ENCODE data around the gene TBC1D9B.

The TBC1D9B gene

DNA sequence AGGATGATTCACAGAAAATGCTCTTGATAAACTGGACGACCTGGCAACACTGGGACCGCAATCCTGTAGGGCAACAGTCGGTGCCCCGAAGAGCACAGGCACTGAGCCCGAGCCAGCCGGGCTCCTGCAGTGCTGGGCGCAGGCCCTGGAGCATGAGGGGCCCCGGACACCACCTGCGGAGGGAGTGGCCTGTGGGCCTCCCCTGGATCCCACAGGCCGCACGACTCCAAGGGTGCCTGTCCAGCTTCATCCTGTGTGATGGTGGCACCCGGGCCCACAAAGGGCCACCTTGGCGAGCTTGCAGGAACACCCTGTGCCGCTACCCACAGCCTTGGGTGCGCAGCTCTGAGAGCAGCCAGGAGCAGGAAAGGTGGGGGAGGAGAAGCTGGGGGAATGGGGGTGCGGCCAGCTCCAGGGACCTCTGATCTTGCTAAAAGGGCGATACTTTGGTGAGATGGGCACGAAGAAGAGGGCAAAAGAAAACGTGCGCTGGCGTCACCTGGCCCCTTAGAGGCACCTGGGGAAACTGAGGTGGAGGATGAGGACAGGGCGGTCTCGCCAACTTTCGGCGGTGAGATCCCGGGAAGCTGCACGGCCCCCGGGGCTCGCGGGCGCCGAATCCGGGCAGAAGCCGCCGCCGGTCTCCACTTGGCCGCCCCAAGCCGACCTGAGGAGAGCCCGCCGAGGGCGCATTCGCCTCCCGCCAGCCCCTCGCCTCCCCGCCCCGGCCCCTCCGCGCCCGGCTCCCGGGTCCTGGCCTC lies 722 bp downstream of the TBC1D9B start:
- no peak for DNase-seq

DNA sequence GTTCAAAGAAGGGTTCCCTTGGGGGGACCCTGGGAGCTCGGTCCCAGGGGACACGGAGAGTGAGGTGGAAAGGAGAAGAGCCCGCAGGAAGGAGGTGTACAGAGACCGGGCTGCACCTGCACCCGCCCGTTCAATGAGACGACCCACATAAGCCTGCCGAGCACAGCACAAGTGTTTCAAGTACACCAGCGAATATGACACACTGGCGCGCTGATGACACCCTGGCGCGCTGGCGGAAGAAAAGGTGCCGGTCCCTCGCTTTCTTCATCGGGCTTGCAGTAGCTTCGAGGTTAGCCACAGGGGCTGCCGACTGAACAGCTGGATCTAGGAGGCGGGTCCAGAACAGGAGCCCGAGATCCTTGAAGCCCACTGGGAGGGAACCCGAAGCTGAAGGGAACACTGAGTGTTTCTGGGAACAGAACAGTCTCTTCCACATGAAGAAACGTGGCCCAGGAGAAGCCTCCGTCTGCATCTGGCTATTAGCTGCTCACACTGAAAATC lies 1.4 kb downstream of the TBC1D9B start:
- DNase-seq, result no peak

DNA sequence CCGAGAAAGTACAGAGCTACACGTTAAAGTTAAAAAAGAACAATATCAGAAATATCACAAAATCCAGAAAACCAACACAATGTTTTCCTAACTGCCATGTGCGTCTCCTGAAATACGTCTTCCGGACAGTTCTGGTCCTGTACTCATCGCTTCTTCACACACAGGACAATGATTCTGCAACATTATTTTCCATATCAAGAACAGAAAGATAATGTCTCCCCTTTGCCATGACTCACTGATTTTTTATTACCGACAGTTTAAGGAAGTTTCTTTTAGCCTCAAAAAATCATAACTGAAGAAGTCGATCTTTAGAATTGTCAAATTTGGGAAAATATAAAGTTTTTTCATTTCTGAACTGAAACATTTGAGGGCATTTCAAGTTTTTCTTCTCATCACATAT lies 2.5 kb downstream of the TBC1D9B start:
- peak; percentile 40 for DNase-seq

DNA sequence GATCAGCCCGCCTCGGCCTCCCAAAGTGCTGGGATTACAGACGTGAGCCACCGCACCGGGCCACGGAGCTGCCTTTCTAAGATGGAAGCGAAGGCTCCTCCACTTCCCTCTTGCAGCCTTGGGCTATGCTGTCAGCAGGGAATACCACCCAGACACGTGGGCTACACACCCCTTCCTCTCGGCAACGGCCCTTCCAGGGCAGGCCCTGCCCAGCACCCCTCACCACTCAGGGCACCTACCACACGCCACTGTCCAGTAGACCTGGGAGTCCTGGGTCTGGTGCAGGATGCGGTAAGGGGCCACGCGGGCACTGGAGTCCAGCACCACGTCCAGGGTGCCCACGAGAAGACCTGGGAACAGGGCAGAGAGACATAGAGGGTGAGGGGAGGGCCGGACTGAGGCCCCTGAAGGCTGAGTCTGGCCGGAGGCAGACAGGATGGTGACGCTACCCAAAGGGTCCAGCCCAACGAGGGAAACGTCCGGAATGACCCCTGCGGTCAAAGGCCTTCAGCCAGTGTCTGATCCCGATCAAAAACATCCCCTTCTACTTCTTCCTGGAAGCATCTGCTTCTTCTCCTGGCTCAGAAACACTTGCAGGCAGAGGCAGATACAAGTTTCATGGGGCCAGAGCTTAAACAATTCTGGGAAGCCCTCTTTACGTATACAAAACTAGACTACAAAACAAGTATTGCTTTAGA lies 3.1 kb downstream of the TBC1D9B start:
- no peak for DNase-seq

DNA sequence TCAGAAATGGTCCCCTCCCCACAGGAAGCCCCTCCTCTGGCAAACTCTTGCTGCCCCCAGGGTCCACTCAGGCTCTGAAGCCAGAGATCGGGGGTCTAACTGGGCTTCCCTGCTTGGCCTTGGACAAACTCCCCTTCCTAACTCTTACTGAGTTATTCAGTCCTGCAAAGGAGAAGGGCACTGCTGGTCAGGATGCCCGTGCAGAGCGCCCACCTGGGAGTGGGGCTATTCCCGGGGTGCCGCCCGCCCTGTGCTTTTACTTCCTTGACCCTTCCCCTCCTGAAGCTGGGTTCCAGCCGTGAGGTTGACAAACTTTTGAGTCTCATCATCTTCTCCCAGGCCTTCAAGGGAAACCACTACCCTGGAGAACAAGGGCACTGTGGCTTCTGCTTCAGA lies 4.9 kb downstream of the TBC1D9B start:
- DNase-seq, result no peak

DNA sequence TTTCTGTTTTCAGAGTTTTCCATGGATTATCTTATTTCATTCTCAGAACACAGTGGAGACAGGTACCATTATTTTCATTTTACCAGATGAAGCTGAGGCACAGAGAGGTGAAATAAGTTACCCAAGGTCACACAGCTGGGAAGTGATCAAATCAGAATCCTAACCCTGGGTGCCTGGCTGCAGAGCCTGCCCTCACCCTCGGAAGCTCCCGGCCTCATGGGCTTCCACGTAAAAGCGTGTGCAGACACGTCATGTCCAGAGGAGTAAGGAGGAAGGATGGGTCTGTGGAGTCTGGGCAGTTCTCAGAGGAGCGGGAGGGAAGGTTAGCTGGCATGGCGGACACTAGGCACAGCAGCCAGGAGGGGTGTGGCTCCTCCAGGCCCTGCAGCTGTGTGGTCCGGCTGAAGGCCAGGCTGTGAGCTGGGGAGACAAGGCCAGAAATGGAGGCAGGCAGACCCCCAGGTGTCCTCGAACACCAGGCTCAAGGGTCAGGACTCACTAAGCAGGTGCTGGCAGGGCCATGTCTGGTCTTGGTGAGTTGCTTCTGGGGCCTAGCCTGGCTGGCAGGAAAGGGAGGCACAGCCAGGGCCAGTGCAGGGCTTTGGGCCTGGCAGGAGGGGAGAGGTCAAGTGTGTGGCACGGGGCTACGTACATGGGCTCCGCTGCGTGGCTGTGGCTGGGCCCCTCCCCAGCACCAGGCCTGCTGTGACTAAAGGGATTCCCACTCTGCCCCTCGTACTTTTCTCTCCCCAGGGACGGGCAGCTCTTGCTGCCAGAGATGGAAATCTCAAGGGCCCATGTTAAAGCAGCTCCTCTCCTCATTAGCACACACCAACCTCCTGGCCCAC lies 5.6 kb downstream of the TBC1D9B start:
- no peak for DNase-seq

DNA sequence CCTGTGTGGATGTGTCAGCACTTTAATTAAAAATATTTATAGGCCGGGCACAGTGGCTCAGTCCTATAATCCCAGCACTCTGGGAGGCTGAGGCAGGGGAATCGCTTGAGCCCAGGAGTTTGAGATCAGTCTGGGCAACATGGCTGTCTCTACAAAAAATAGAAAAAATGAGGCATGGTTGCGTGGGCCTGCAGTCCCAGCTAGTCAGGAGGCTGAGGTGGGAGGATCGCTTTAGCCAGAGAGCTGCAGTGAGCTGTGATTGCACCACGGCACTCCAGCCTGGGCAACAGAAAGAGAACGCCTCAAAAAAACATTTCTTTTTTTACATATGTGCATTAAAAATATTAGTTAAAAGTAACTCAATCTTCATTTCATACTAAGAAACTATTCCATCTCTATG lies 6.2 kb downstream of the TBC1D9B start:
- DNase-seq, result no peak

DNA sequence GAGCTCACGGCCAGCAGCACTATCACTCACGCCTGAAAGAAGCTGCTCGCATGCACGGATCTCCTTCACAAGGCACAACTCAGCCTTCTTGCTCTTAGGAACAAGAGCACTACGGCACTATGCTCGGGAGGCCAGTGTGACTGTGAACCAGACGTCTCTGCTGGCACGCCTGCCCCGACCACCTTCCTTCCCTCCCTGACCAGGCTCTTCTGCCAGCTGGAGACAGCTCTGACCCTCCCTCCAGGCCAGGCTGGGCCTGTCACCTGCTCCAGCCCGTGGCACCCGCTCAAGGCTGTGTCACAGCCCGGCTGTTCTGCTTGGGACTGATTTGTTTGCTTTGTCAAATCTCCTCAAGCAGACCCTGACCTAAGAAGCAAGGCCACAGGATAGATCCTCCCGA lies 7.0 kb downstream of the TBC1D9B start:
- DNase-seq, result no peak

DNA sequence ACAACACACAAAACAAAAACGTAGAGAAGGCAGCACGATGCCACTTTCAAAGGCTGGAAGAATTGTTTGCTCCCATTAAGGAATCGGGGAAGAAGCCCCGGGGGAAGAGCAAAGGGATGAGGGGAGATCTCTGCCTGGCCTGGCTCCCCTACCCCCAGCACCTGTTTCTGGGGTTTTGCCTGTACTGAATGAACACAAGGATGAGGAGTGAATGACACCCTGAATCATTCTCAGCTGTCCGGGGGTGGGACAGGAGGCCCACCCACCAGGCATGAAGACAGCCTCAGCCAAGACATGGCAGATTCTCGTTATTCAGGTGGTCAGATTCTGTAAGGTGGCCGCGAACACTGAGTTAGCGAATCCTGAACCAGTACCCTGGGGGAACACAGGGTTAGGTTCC lies 7.5 kb downstream of the TBC1D9B start:
- DNase-seq, result no peak

DNA sequence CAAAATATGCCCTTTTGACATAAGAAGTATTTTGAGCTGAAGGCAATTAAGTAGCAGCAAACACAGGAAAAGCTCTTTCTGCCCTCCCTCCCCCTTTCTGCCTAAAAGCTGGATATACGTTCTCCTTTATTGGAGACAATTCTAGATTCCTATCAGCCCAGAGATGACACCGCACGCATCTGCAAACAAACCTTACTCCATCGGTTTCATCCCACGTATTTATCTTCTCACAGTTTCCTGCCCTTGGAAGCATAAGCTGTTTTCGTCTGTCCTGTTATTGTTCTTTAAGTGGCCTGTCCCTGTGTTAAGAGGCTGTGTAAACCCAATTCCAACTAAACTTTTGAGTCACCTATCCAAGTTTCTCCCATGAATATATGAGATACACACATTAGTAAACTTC lies 11.8 kb downstream of the TBC1D9B start:
- DNase-seq, result no peak

DNA sequence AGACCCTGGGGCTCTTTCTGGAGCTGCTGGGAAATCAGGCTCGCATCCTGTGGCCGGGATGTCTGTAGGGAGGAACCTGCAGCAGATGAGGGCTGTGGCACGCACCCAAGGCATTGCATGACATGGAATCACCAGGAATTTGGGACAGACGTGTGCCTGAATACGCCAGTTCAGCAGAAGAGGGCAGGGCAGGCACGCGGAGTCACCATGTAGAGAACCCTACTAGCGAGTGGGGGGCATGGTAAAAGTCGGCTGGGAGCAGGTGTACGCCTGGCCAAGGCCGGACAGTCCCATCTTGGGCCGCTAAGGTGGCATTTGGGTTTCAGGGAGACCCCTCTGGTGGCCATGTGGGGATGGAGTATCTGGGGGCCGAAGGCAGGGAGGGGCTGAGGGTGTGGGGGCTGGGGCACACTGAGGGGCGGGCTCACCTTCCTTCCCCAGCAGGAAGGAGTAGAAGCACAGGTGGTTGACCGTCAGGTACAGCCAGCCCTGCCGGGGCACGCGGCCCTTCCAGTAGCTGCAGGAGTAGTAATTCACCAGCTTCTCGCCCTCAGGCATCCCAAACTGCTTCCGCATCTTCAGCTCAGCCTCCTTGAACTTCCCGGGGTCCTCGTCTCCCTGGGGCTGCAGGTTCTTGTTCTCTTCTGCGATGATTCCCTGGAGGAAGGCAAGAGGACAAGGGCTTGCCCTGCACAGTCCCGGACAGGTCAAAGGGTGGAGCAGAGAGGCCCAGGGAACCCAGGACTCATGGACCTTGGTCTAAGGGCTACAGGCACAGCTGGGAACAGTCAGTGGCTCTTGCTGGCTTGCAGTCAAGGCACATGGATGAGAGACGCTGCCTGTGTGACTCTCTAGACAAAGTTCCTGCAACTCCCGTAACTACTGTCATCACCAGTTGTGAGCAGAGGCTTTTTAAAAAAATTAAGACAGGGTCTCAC lies 13.5 kb downstream of the TBC1D9B start:
- no peak for DNase-seq

DNA sequence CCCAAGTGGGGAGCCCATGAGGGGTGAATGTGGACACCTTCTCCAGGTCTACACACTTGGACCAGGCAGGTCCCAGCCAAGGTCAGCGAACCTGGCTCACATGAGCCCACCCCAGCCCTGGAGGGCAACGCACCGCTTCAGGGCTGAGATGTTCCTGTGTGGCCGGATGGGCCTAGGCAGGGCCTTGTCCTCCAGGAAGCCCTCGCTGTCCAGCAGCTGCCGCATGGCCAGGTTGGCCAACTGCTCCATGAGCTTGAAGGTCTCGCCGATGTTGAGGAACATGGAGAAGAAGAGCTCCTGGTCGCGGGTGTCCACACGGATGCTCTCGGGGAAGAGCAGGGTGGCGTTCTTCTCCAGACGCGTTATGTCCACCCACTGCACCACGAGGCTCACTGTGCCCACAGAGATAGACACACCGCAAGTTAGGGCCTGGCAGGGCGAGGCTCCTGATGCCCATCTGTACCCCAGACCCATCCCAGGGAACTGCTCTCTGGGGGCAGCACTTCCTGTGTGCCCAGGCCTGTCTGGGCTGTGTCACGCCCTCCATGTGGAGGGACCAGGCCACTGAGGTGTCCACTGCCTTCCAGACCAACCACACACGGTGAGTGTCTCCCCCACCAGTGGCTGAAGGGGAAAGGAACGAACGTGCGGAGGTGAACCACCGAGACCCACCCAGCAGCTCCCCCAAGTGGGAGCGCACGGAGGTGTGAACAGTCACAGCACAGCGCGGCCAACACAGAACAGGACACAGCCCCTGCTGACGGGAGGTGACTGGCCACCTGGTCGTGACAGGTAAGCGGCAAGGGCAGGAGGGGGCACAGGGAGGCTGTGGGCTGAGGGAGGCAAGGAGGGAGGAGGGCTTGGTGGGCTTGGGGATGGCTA lies 14.4 kb downstream of the TBC1D9B start:
- DNase-seq, result no peak

DNA sequence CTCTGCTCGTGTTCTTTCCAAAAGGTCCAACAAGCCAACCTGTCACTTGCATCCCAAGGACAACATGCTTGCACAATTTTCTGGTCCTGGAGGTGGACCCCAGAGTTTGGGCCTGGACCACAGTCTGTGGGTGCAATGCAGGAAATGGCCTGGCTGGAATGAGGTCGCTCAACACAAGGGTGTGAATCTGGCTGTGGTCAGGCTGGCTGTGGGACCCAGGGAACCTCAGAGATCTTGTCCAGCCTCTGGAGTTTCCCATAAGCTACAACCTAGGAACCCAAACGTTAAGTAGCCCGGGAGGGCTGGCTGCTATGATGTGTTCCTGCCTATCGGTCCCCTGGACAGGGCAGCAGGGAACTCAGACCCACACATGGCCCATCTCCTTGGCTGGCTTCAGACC lies 15.4 kb downstream of the TBC1D9B start:
- no peak for DNase-seq

DNA sequence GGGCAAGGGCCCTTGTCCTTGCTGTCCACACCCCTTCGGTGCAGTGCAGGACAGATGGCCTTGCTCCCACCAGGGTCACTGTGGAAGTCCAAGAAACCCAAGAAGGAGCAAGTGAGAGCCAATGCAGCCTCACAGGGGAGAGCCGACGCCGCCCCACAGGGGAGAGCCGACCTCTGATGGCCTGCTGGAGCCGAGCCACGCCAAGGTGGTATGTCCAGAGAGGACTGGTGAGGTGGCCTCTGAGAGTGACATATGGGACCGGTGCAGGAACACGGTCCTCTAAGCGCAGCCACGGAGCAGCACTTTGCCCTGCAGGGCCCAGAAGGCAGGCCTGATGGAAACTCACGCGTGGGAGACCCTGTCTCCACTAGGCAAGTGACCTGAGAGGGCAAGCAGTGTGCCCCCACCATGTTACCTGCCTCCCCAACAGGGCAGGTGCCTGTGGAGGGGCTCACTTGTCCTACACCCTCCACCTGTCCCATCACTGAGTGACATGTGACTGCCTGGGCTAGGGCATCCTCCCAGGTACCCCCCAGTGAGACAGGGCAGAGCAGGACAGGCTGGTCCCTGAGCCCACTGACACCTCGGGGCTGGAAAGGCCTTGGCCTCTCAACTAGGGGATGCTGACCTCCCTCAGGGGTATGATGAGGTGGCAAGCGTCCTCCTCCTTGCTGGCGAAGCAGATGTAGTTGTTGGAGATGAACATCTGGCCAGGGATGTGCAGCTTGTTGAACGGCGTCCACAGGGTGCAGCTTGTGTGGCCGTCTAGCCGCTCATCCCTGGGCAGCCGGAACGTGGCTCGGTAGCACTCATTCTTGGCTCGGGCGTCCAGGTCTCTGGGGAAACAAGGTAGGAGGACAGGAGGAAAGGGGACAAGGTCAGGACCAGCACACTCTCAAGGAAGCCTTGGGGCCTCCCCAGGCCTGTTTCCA lies 16.7 kb downstream of the TBC1D9B start:
- DNase-seq, result no peak

DNA sequence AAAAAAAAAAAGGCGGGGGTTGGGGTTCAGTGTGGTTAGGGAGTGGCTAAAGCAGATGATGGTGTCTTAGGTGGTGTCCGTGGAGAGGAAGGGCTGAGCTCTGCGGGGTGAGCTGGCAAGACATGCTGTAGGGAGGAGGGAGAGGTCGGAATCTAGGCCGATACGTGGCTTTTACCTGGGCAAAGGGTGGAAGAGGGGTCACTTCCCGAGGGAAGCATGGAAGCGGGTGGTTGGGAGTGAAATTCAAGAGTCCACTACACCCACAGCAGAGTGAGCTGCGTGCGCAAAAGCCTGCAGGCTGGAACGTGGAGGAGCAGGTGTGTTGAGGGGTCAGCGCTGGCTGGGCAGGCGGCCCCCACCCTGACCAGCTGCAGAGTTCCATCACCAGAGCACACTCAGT lies 17.8 kb downstream of the TBC1D9B start:
- no peak for DNase-seq

DNA sequence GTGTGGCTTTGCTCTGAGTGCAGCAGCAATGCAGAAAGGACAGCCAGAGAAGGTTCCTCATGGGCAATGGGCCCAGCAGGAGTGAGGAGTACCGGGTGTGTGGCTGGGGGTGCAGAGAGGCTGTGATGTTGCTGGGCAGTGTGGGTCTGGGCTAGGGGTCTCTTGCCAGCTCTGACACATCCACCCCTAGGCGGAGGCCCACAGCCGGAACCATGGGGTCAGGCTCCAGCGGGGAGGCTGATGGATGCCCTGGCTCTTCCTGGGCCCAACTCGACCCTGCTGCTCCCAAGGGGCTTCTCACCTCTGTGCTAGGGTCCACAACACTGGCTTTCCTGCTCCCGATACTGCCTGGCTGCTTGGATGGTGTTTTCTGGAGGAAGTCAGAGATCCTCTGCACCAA lies 19.9 kb downstream of the TBC1D9B start:
- DNase-seq, result no peak

DNA sequence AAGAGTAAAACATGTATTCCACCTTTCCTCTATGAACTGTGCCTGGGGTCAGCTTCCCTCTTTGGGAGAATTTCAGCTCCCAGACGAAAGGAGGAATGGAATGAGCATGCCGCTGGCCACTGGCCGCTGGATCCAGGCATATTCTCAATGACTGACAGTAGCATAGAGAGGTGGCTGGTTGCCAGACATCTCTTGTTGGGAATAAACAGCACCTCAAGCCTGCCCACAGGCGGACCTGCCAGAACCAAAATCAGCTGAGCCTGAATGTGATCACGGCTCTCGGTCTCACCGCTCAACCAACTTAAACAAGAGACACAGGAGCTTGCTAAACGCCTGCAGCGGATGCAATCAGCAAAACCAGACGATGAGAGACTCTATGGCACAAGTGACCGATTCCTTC lies 20.6 kb downstream of the TBC1D9B start:
- no peak for DNase-seq

DNA sequence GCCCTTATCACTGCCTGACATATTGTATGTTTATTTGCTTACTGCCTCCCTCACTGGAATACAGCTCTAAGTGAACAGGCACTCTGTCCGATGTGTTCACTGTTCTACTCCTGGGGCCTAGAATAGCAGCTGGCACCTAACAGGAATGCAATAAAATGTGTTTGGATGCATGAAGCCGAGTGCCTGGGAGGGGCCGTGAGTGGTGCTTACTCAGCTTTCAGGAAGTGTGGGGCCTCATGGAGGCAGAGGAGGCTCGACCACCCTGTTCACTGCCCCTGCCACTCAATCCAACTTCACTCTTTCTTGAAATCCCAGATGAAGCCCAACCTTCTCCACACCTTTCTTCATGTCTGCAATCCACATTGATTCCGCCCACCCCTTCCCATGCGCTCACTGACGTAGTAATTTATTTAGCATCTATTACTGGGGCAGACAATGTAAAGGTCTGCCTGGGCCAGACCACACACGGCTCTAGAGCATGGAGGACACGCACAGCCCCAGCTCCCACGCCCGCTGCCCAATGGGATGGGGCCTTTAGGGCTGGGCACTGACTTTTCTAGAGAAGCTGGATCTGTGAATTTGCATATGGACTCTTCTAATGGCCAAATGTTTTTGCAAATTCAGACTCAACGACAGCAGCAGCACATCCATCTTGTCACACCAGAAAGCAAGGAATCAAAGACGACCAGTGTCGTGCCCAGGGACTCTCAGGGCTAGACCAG lies 21.3 kb downstream of the TBC1D9B start:
- no peak for DNase-seq

DNA sequence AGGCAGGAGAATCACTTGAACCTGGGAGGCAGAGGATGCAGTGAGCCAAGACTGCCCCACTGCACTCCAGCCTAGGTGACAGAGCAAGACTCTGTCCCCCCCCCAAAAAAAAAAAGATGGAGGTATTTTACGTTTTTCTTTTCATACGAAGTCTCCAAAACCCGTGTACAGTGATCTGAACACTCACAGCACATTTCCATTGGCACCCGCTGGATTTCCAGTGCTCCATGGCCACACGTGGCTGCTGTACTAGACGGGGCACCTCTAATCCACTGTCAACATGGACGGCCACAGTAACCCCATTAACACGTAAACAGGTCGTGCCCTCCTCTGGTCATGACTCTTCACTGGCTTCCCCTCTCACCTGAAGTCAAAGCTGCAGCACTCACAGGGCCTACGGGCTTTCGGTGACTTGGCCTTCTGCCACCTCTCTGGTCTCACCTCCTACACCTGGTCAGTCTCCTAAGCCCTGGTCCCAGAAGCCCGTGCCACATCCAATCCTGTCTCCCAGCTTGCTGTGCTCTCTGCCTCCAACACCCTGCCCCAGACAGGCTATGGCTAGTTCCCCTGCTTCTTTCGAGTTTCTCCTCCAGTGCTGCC lies 22.1 kb downstream of the TBC1D9B start:
- no peak for DNase-seq

Data from inflammatory macrophage treated with lipopolysaccharide for 4 hours (primary cell).